Right forelimb (tissue), 1 donor: Measurements from ENCODE around the gene NEUROG3.
"Not testable (repeated sequence)": the region's sequence is repeated elsewhere in the genome, so short reads cannot be mapped to it uniquely, and the experiment has no call there.

Experiments
- DNase-seq: peaks from one replicate; pipeline ENCODE4 v3.0.0-alpha.2; 2018

NEUROG3 gene

DNA sequence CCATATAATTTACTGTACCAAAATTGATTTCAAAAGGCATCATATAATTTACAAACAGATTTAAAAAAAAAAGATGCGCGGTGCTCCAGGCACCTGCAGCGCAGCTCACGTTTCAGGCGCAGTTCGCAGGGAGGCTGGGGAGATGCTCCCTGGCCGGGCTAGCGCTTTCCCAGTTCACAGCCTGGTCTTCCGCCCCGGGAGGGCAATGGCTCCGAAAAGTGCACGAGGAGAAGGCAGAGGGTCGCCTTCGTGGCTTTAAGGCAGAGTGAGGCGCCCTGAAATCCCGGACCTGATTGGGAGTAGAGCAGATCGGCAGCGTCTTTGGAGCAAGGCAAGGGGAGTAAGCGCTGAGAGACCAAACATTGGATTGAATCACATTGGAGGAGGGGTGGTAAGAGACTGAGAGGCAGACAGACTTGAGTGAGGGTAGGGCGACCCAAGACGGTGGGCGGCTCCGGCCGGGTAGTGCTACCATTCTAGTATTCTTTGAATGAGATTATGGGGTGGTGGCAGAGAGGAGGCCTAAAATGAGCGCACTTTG lies 1.5 kb downstream of the NEUROG3 start:
- no peak for DNase-seq

DNA sequence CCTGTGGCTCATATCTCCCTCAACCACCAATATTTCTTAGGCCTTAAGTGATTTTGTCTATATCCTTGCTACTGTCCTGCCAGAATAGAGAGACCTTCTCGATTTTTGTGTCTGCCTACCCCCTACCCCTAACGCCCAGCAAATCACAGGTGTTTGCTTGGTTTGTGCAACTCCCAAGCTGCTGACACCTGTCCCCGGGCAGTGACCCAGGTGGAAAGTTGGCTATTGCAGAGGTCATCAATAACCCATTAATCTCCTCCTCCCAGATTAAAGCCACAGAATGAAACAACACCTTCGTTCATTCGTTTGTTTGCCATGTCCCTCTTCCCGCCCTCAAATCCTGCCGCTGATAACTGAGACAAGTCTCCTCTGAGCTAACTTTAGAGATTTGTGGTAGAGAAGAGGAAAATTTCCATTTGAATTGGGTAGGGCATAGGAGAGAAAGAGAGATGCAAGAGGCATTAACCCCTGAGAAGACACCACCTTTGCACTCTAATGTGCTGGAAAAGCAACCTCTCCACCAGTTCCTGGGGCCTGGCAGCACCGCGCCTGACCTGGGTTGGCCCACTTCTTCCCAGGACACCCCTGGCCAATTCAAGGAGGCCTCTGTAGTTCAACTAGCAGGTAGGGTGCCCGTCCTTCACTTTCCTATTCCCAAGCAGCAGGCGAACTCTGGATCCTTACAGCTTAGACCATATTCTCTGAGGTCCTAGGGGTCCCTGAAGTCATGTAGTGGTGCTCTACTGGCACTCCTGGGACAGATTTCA lies 3.0 kb downstream of the NEUROG3 start:
- DNase-seq, result no peak

DNA sequence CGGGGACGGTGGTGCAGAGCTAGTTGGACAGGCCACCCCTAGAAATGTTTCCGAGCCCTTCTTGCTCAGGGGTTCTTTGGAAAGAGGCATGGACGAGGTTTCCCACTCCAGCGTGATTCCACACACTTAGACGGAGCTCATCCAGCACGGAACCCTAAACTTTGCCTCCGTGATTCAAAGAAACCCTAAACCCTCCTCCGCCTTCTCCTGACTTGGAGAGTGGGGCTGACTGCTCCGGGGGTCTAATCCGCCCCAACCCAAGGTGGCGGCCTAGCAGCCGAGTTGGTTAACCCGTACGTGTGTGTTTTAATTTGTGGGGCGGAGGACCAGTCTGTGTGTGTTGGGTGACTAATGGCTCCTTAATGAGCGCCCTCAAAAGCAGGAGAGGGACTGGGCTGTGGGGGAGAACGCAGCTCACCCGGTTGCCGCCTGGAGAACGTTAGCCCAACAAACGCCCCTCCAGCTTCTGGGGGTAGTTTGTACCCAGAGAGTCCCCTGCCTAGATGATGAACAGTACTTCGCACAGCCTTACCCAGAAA lies 3.8 kb downstream of the NEUROG3 start:
- no peak for DNase-seq

DNA sequence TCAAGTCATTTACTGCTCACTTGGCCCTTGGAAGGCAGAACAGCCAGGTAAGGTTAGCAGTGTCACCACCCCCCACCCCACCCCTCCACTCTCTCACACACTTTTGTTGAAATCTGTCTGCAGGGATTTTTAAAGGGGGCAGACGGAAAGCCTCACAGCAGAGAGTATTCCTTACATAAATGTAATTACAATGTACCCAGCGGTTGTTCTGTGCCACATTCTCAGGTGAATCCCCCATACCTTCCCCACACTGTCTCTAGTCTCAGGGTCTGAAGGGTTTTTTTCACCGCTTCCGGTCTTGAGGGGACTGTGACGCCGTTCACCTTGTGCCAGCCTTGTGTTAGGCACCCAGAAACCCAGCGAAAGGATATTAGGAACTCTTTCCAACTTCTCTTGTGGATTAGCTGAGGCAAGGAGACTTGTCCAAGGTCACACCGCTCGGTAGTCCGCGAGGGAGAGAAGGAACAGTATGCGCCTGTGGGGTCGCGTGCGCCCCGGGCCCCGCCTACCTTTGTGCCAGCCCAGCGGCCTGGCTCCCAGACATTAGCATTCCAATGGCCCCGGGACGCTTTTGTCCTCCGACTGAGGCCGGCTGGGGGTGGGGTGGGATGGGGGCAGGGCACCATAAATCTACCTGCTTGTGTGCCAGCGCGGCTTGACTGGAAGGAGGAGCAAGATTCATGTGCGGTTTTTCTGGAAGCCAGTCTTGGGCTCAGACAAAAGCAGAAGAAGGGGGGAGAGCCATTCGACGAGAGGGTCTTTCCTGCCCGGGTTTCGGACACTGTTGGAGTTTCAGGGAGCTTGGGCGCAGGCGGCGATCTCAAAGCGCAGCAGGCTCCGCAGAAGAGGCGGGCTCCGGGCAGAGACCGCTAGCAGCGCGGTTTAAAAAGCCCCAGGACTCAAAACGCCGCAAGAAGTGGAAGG lies 4.5 kb downstream of the NEUROG3 start:
- DNase-seq, result no peak

DNA sequence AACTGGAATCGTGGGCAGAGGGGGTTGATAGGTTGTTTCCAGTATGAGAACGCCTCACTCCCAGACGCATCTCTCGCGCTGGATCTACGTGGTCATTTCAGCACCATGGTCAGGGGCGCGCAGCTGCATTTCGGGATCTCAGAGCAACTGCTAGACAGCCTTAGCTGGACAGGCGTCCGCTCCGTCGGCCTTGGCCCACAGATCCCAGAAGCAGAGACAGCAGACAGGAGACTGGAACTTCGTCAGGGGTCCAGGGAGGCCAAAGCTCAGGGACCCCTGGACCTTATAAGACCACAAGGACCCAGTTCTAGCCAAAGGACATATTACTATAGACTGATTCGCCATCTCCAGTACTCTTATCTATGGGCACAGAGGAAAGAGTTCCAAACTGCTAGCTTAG lies 5.3 kb downstream of the NEUROG3 start:
- DNase-seq, result peak; percentile 80

DNA sequence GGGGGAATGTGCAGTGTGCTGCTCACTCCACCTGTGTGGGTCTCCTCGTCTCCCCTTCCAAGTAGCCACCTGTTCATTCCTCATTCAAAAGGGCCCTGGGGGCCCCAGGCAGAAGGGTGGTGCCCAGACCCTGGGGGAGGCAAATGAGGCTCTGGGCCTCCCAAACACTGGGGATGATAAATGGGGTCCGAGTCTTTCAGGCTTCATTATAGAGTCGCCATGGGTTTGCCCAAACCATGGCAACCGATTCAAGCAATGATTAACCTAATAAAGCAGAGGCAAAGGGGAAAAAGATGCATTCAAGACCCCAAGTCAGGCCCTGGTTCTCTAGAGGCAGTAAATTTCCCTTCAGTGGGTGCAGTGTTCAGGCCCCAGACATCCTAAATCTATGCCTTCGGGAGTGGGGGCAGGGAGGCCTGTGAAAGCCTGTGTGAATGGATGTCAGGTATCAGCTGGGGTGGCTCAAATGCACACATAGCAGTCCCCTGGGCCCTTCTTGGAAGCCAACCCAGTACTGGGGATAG lies 10.4 kb downstream of the NEUROG3 start:
- no peak for DNase-seq

DNA sequence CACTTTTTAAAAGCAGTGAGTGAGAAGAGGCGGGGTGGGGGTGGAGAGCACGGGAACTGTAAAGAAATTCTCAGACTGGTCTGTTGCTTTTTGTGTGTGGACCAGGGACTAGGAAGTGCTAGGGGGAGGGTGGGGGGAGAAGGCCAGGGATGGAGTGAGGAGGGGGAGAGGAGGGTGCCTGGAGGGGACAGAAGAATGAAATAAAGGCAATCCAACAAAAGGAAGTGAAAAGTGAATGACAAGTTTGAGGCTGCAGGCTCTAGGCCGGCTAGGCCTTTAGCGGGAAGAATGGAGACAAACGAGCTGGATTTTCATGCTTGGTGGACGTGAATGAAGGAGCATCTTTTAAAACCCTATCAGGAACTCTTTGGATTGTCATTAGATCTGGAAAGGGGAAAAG lies 13.7 kb downstream of the NEUROG3 start:
- no peak for DNase-seq

DNA sequence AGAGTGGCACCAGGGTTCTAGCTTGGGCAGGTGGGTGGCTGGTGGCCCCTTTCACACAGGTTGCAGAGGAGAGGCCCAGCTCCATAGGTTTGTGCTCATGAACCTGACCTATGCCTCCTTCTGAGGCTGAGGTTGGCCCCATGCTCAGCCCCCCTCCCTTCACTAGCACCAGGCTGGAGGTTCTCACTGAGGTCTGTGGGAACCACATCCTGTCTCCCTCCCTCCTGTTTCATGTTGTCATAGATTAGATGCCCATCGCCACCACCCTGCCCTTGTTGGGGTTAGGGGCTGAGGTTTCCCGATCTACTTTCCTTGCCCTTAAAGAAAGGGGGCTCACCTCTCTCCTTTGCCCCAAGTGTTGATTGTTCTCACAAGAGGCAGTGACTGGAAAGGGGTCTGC lies 14.7 kb downstream of the NEUROG3 start:
- no peak for DNase-seq

DNA sequence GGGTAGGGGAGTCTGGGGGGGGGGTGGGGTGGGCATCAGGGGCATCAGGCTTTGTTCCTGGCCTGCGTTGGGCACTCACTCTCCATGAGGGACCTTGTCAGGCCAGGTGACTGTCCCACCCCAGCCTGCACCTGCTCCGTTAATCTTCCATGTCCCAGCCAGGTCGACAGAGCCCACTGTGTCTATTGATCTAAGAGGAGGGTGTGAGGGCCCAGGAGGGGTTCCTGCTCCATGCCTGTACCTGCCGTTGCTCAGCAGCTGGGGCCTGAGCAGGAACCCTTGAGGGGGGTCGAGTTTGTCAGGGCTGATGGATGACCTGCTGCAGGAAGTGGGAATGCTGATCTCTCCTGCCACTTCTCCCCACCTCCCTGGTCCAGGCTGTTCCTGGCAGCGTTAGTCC lies 18.6 kb downstream of the NEUROG3 start:
- no peak for DNase-seq

DNA sequence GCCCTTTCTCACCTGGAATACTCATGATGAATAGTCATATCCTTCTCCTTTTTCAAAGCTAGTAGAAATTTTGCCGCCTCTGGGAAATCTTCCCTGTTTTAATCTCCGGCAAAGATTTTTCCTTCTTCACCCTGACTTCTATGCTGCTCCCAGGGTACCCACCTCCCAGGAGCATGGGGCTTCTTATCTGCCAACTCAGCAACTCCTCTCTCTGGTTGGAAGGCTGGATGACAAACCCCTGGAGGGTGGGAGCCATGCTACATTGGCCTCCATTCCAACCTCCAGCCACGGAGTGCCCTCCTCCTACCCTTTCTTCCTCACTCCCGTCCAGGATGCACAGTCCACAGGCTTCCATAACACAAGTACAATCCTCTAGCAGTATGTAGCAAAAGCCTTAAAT lies 19.9 kb downstream of the NEUROG3 start:
- no peak for DNase-seq

DNA sequence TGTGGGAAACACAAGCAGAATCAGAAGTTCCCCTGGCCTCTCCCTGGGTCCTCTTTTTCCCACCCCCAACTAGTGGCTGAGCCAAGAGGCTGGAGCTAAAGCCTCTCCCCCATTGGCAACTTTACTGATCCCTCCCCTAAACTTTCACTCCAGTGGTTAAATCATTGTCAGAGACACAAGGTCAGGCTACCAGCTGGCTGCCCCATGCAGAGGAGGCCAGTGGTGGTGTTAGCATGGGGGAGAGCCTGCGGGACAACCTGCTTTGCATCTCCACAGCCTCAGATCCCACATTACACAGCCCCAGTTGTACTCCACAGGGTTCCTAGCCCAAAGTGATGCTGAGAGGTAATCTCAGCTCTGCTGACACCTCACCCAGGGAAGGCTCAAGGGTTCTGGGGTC lies 21.0 kb downstream of the NEUROG3 start:
- no peak for DNase-seq

DNA sequence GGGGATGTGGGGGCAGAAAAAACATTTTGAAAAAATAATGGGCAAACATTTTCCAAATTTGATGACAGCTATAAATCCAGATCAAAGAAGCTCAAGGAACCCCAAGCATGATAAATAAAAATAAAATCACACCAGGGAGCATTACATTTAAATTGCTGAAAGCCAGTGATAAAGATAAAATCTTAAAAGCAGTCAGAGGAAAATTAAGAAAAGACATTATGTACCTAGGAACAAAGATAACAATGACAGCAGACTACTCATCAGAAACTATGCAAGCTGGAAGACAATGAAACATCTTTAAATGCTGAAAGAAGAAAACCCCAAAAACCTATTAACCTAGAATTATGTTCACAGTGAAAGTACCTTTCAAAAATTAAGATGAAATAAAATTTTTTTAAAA lies 23.3 kb downstream of the NEUROG3 start:
- no peak for DNase-seq

DNA sequence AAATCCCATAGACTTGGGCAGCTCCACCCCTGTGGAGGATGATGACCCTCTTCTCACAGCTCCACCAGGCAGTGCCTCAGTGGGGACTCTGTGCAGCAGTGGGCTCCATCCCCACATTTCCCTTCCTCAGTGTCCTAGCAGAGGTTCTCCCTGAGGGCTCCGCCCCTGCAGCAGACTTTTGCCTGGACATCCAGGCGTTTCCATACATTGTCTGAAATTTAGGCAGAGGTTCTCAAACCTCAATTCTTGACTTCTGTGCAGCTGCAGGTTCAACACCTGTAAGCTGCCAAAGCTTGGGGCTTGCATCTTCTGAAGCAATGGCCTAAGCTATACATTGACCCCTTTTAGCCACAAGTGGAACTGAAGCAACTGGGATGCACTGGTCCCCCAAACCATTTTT lies 31.8 kb downstream of the NEUROG3 start:
- DNase-seq, result no peak

DNA sequence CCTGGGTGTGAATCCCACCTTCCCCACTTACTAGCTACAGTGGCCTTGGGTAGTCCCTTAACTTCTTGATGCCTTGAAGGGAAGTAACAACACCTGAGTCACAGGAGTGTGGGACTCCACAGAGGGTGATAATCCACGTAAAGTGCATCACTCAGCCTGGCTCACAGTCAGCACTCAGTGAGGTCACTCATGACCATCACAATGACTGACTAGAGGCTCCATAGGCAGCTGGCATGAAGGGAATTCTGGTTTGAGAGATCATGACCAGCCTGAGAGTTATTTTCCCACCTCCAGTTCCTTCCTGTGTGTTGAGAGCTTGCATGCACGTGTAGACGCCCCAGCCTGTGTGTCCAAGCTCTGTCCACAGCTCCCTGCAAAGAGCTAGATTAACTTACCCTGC lies 34.8 kb downstream of the NEUROG3 start:
- DNase-seq, result no peak

DNA sequence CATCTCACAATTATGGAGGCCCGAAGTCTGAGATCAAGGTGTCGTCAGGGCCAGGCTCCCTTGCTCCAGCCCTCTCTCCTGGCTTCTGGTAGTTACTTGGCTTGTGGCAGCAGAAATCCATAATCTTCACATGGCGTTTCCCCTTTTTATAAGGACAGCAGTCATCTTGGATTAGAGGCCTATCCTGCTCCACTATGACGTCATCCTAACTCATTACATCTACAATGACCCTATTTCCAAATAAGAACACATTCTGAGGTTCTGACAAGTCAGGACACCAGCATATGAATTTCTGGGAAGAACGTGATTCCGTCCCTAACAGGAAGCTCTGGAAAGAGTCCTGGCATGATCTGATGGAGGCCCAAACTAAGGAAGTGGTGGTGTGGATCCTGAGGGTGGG lies 35.8 kb downstream of the NEUROG3 start:
- no peak for DNase-seq

DNA sequence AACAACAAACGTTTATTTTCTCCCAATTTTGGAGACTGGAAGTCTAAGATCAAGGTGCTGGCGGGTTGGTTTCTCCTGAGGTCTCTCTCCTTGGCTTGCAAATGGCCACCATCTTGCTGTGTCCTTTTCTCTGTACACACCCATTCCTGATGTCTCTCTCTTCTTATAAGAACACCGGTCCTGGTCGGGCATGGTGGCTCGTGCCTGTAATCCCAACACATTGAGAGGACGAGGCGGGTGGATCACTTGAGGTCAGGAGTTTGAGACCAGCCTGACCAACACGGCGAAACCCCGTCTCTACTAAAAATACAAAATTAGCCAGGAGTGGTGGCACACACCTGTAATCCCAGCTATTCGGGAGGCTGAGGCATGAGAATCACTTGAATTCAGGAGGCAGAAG lies 36.7 kb downstream of the NEUROG3 start:
- DNase-seq, result not testable (repeated sequence)

DNA sequence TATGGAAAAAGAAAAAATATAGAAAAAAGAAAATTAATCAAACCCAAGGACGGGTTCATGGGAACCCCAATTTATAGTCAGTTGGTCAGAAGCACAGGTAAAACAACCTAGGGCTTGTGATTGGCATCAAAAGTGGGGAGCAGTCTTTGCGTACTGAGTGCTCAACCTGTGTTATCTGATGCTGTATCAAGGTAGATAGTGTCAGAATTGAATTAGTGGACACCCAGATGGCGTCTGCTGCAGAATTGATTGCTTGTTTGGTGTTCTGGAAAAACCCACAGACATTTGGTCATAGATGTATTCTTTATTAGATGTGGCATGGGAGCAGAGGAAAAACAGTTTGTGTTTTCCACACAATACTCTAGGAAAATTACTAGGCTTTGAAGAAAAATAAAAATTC lies 39.6 kb downstream of the NEUROG3 start:
- no peak for DNase-seq

DNA sequence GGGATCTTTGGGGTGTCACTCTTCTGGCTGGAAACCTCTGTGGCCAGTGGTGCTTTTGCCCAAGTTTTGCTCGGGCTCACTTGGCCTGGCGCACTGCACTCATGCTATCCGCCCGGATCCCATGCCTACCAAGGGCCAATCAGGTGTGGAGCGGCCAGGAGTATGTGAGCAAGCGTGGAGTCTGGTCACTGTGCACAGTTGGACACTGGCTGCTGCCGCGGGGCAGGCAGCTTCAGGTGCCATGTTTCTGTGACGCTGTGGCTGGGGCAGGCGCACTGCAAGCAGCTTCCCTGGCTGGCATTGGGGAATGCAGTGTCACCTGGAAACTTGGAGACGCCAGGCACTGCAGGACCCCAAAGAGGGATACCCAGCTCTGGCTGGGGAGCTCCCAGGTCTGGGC lies 45.3 kb downstream of the NEUROG3 start:
- DNase-seq, result no peak
